Stromal cell of bone marrow (primary cell): ENCODE measurements around the gene TMEFF2.

ENCODE experiments used
- DNase-seq: peaks from one replicate; pipeline ENCODE4 v3.0.0-alpha.2; 2012; ENCODE audit warnings: low read depth

TMEFF2 gene

GRCh38 chr2:192013211-192013610 is 181.5 kb downstream of the TMEFF2 start:
- no peak for DNase-seq

DNA sequence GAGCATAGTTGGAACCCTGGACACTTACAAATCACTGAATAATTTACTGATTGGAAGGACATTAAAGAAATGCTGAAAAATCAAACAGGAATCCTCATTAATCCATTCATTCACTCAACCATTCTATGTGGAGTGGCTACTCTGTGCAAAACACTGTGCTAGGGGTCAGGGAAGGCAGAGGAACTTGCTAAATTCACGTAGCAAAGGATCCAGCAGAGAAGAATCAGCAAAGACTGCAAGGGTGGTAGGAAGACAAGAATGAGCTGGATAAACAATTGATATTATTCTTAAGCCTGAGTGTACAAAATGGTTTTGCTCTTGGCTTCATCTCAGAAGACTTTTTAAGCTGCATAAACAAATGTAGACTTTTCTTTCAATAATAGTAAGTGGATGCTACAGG is 183.5 kb downstream of the TMEFF2 start:
- no peak for DNase-seq

- no peak for DNase-seq
Observed at GRCh38 chr2:192010073-192010472, 184.7 kb downstream of the TMEFF2 start.

- peak; percentile 23 for DNase-seq
Observed at GRCh38 chr2:192007581-192008228, 187.0 kb downstream of the TMEFF2 start.

DNA sequence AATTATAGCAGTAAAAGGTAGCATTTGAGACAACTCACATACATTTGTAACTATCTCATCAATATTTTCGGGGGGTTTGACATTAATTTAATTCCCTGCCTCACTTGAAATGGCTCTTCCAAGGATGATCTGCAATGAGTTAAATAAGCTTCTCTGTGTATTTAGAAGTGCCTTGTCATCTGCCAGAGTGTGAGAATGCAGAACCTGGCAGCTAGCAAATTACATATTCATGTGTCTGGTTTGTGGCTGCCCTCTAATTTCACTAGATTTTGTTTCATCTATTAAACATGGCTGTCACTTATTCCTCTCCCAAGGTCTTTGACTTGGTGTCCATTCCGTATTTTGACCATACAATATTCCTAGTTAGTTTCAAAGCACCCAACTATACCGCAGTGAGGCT is 189.5 kb downstream of the TMEFF2 start:
- DNase-seq: no peak

DNA sequence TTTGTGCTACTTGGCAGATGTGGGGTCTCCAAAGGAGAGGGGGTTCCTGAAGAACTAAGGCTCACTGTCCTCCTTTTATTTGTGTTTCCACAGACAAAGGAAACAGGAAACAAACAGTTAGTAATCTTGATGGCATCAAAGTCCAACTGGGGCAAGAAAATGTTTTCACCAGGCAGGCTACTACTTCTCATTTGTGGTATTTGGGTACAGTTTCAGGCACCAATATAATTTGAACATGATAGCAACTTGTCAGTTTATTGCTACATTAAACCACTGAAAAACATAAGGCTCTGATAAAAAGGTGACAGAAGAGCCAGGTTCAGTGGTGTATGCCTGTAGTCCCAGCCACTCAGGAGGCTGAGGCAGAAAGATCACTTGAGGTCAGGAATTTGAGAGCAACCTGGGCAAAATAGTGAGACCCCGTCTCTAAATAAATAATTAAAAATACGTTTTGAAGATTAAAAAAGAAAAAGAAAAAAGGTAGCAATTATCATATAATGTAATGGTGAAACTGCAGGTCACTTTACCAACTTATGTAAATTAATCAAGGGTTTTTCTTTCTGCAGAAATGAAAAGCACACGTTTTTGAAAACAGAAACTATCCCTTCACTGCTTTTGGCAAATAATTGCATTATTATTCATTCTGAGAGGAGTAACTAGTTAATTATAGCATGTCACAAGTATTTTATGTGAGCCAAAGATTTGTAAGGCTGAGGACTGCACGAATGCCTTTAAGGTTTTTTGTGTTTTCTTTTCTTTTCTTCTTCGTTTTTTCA is 190.4 kb downstream of the TMEFF2 start:
- no peak for DNase-seq

GRCh38 chr2:192002418-192002817 is 192.3 kb downstream of the TMEFF2 start:
- DNase-seq: no peak

DNA sequence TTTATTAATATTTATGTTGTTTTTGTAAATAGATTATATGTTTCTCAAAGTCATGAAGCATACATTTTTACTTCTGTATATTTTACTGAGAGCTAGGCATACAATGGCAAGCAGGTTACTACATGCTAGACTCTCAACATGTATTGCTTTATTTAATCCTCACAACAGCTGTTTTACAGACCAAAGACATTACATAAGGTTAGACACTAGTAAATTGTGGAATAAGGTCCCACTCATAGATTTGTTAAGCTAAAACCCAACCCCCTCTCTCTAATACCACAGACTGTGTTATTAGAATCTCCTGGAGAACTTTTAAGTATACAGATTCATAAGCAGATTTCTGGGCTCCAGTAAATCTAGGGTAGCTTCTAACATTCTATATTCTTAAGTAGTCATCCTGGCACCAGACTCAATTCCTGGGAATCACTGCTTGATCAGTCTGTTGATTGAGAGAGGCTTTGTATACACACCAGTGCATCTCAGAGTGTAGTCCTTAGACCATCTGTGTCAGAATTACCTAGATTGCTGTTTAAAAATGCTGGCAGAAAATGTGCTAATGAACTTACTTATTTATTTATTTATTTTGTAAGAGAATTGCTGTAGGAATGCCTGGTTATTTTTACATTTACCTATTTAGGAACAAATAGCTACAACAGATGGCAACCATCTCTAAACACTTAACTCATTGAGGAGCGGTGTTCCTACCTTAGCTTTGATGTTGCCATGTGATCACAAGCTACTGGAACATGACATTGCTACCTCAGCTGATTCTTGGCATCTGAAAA is 194.3 kb downstream of the TMEFF2 start:
- DNase-seq: no peak

DNA sequence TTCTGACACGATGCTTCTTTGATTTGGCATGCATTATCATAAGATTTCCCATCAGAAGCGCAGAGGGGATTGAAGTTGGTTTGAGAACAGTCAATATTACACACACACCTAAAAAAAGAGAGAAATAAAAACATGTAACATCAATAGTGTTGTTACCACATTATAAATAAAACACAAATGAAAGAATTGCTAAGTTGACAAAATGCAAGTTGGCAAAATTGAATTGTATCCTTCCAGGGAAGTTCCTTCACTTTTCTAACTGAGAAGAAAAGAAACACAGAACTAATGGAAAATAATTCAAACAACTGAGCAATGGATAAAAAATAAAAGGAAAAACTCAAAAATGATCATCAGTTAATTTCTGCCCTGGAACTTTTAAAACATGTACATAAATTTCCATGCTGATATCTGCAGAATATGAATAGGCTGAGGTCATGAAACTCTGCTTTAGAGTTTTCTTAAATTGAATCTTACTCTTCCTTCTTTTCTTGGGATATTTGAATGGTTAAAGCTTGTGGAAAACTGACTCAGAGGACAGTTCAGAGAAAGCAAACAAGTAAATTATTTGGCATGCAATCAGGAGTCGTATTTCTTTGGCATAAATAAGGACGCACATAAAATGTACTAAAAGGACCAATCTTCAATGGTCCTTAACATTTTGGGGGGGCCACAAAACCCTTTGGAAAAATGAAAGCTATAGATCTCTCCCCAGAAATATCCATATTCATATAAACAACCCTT is 195.5 kb downstream of the TMEFF2 start:
- DNase-seq: peak; percentile 23

DNA sequence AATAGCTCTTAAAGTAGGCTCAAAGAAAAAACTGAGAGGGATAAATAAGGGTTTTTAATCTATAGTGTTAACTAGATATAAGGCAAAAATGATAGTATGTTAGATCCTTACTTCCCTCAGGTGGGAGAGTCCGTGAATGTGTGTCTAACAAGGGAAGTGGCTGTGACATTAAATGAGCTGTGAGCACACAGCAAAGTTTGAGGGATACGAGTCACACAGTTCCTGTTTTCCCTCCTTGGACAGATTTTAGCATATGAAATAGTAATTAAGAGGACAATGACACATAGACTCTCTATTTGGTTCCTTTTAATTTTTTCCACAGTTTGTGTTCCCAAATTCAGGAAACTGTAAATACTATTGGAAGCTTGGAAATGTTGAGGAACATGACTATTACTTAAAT is 199.4 kb downstream of the TMEFF2 start:
- DNase-seq: no peak

DNA sequence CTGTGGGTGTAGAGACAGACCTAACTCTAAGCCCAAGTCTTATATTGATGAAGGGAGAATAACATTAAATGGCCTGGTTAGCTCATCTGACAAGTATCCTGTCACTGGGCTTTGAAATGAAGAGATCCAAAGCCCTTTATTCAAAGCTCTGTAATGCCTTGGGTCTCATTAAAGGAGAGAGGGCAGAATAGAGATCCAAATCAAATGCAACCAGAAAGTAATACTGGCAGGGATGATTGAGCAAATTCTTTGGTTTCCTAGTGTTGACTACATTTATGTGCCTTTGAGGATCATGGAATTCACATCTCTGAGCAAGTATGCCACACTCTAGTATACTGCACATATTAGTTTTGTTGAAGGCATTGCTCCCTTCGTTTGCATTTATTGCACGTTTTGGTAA is 200.0 kb downstream of the TMEFF2 start:
- DNase-seq: no peak

- DNase-seq: no peak
Observed at GRCh38 chr2:191991442-191991841, 203.3 kb downstream of the TMEFF2 start.

DNA sequence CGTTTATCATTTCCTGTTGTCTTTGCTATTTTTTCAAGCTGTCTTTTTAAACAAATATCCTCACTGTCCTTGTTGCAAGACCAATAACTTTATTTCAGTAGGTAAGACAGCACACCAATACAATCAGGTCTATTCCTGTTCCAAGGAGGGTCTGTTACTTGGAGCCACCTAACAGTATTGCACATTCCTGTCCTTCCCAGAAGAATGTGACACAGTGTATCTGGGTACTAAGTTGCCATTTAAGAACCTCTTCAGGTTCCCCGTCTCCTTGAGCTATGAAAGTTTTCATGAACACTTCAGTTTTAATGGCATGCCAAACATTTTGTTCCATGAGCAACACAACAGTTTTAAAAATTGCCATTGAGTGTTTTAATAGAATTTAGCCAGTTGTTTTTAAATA is 209.0 kb downstream of the TMEFF2 start:
- no peak for DNase-seq

- no peak for DNase-seq
Observed at GRCh38 chr2:191983591-191983990, 211.1 kb downstream of the TMEFF2 start.

GRCh38 chr2:191983186-191983585 is 211.5 kb downstream of the TMEFF2 start:
- DNase-seq: no peak

GRCh38 chr2:191981706-191982105 is 213.0 kb downstream of the TMEFF2 start:
- no peak for DNase-seq

DNA sequence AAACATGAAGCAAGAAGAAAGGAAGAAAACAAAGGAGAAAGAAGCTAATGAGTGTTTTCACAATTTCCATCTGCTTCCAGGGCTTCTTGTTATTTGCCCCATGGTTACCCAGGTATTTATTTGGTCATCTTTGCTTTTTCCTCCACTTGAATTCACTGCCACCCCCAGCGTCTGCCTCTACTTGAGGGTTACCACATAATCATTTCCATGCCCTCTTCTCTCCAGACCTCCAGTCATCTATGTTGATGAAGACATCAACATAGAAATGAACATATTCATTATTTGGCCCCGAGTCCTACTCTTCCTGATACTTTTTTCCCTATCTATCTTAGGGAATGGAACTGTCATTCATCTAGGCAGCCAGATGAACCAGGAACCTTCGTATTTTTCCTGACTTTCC is 214.2 kb downstream of the TMEFF2 start:
- no peak for DNase-seq

DNA sequence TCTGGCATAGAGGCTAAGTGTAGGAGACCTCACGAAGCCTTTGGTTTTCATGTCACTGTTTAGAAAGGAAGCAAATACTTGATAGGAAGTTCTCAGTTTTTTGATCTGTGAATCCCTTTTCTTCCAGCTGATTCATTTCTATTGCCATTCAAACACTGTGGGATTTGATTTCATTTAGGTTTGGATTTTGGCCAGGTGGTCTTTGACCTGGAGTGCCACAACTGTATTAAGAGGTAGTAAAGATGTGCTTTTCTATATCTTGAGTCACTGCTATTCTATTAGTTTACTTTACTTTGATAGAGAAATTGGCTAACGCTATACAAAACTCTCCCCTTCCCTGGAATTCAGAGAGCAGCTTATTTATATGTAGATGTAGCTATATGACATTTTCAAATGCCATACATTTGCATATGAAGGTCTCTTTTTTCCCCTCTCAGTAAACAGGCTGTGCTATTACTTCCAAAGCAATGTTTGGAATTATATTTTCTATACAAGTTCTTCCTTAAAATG is 215.5 kb downstream of the TMEFF2 start:
- no peak for DNase-seq

- no peak for DNase-seq
Observed at GRCh38 chr2:191977754-191978153, 217.0 kb downstream of the TMEFF2 start.

GRCh38 chr2:191976436-191976835 is 218.3 kb downstream of the TMEFF2 start:
- peak; percentile 30 for DNase-seq

DNA sequence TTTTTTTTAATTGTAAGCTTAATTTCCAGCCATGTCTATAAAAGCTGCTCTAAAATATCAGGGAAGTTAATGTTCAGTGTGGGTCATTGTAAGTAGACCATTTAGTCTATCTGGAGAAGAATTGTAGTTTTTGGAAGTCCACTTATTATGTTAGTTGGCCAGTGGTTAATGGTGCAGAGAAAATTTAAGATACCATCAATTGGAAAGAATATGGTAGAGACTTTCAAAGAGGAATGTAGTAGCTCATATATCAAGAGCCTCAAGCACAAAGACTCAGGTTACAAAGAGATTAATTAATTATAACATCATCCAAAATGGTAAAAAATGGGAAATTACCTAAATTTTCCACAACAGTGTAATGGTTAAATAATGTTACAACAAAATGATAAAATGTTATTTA is 220.1 kb downstream of the TMEFF2 start:
- DNase-seq: no peak

DNA sequence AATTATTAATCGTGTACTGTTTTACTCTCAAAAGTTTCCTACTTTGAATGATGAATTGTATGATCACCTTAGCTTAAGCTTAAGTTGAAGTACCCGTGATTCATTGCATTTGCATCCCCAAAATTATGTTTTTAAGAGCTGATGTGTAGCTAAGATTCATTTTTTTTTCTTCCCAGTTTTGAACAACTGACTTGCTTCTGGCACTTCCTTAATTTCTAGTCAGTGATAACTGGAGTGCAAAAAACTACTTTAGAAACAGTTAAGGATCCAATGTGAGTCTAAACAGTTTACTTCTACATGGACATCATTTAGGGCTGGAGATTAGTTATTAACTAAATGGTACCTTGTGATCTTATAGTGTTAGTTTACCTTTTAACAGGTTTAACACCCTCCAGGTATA is 223.9 kb downstream of the TMEFF2 start:
- no peak for DNase-seq
